Naive B cell (primary cell): ENCODE data around the gene TMEM184B. TPM values are rescaled to one million over a fixed set of nuclear protein-coding genes. Genes with fewer than 3 reads are reported as not detected.

ENCODE experiments used
- ATAC-seq, 2 donors: fragments of 150-1000 bp; cut with Tn5 transposase; 2 replicates each; pipeline ENCODE4 v1.10.0; 2021; ENCODE audit warnings: low read depth in 2 of 2, mild to moderate bottlenecking in 2 of 2, moderate library complexity in 2 of 2
- DNase-seq: peaks from one replicate; pipeline ENCODE4 v3.0.0; 2022
- H3K27ac Mint-ChIP-seq, 6 donors: one replicate each; pipeline ENCODE4 v1.8.0; 2020 to 2022; ENCODE audit warnings: mild to moderate bottlenecking in 6 of 6, mixed read lengths in 6 of 6, moderate library complexity in 5 of 6, inconsistent platforms in 2 of 6
- H3K27me3 Mint-ChIP-seq, 3 donors: one replicate each; pipeline ENCODE4 v1.8.0; 2021 to 2022; ENCODE audit warnings: mixed read lengths in 3 of 3, mild to moderate bottlenecking in 1 of 3
- H3K36me3 Mint-ChIP-seq, 2 donors: one replicate each; pipeline ENCODE4 v1.8.0; 2020 to 2022; ENCODE audit warnings: mixed read lengths in 2 of 2, inconsistent platforms in 1 of 2, mild to moderate bottlenecking in 1 of 2
- H3K4me1 Mint-ChIP-seq, 3 donors: one replicate each; pipeline ENCODE4 v1.8.0; 2020 to 2022; ENCODE audit warnings: mixed read lengths in 3 of 3, inconsistent platforms in 1 of 3, mild to moderate bottlenecking in 1 of 3, moderate library complexity in 1 of 3
- H3K4me3 Mint-ChIP-seq, 8 donors: one replicate each; pipeline ENCODE4 v1.8.0; 2020 to 2022; ENCODE audit warnings: mild to moderate bottlenecking in 8 of 8, mixed read lengths in 8 of 8, moderate library complexity in 8 of 8, inconsistent platforms in 2 of 8
- H3K9me3 Mint-ChIP-seq, 7 donors: one replicate each; pipeline ENCODE4 v1.8.0; 2020 to 2022; ENCODE audit warnings: mixed read lengths in 7 of 7, mild to moderate bottlenecking in 5 of 7, inconsistent platforms in 2 of 7, moderate library complexity in 1 of 7
- polyA plus RNA-seq, 6 donors: library from polyadenylated mRNA; unstranded; fragments of 300-500 nt; fragmentation: Illumina TruSeq; gene quantifications; one replicate each; pipeline ENCODE4 v1.2.3, GENCODE V29; 2021; ENCODE audit warnings: low read depth in 6 of 6

TMEM184B gene
- 1 to 10 TPM in 5 of 6 donors, not detected in 1; 1.8 to 5.9 (median 4.1) TPM for polyA plus RNA-seq

GRCh38 chr22:38272373-38273134, at the start of gene TMEM184B:
TMEM184B (minus strand) TSS chr22:38273010; CDS start chr22:38247961, 25,049 bp downstream.
- Mint-ChIP-seq H3K9me3 (no peaks in the 10 kb centered on the region), H3K36me3 (no peaks in the 10 kb centered on the region), H3K27ac (peak within 1 kb of the TSS; percentile 80 to 96 (median 92)), H3K4me3 (peak within 1 kb of the TSS; percentile 89 to 95 (median 94)), H3K4me1 (peaks cover 30 to 44% (median 42%) of the 10 kb centered on the region in 3 donors), H3K27me3 (peaks cover 0 to 6% (median 0%) of the 10 kb centered on the region in 3 donors)
- ATAC-seq (peak; percentile 96 to 98), DNase-seq (peak; percentile 85)

GRCh38 chr22:38320605-38321402, 48.0 kb upstream of the TMEM184B start:
- H3K4me1 Mint-ChIP-seq = peaks cover under 1 to 21% (median 16%) of the 10 kb centered on the region in 3 donors
- no peak for ATAC-seq
- H3K27ac Mint-ChIP-seq = peak overlapping the region; percentile 8 to 54 (median 38)
- peak overlapping the region in 3 of 8 donors; percentile 15 to 47 (median 25) for H3K4me3 Mint-ChIP-seq
- no peaks in the 10 kb centered on the region for H3K9me3 Mint-ChIP-seq
- DNase-seq = no peak
- no peaks in the 10 kb centered on the region for H3K27me3 Mint-ChIP-seq
- no peaks in the 10 kb centered on the region for H3K36me3 Mint-ChIP-seq

GRCh38 chr22:38318792-38319773, 46.3 kb upstream of the TMEM184B start:
- H3K4me3 Mint-ChIP-seq = peak overlapping the region in 6 of 8 donors; percentile 12 to 86 (median 57)
- H3K27ac Mint-ChIP-seq = peak overlapping the region in 5 of 6 donors; percentile 21 to 99 (median 78)
- H3K27me3 Mint-ChIP-seq = no peaks in the 10 kb centered on the region
- DNase-seq = no peak
- no peaks in the 10 kb centered on the region for H3K36me3 Mint-ChIP-seq
- no peaks in the 10 kb centered on the region for H3K9me3 Mint-ChIP-seq
- no peak for ATAC-seq
- H3K4me1 Mint-ChIP-seq = peaks cover 18 to 38% (median 33%) of the 10 kb centered on the region in 3 donors

GRCh38 chr22:38317995-38318715, 45.3 kb upstream of the TMEM184B start:
- no peak for ATAC-seq
- H3K27ac Mint-ChIP-seq = peak overlapping the region; percentile 84 to 99 (median 90)
- DNase-seq = no peak
- H3K4me3 Mint-ChIP-seq = peak overlapping the region; percentile 75 to 92 (median 86)
- H3K36me3 Mint-ChIP-seq = no peaks in the 10 kb centered on the region
- H3K27me3 Mint-ChIP-seq = no peaks in the 10 kb centered on the region
- no peaks in the 10 kb centered on the region for H3K9me3 Mint-ChIP-seq
- H3K4me1 Mint-ChIP-seq = peaks cover 25 to 47% (median 40%) of the 10 kb centered on the region in 3 donors

- H3K9me3 Mint-ChIP-seq = no peaks in the 10 kb centered on the region
- no peaks in the 10 kb centered on the region for H3K27me3 Mint-ChIP-seq
- ATAC-seq = peak; percentile 54 to 66
- peak within 1 kb of the TSS; percentile 84 to 99 (median 97) for H3K27ac Mint-ChIP-seq
- H3K4me3 Mint-ChIP-seq = peak within 1 kb of the TSS; percentile 75 to 94 (median 90)
- H3K4me1 Mint-ChIP-seq = peaks cover 33 to 55% (median 48%) of the 10 kb centered on the region in 3 donors
- no peaks in the 10 kb centered on the region for H3K36me3 Mint-ChIP-seq
- DNase-seq = peak; percentile 67
These were observed 44.5 kb upstream of the TMEM184B start, which contains the start of gene CSNK1E for GRCh38 chr22:38317122-38317994. CSNK1E (minus strand) TSS chr22:38317433; CDS start chr22:38314157, 3,276 bp downstream.

- ATAC-seq (peak; percentile 61), DNase-seq (peak; percentile 56)
- Mint-ChIP-seq H3K4me1 (peaks cover 42 to 63% (median 56%) of the 10 kb centered on the region in 3 donors), H3K27me3 (no peaks in the 10 kb centered on the region), H3K36me3 (no peaks in the 10 kb centered on the region), H3K9me3 (no peaks in the 10 kb centered on the region), H3K4me3 (peak overlapping the region; percentile 75 to 94 (median 90)), H3K27ac (peak overlapping the region; percentile 84 to 98 (median 96))
These were observed 43.7 kb upstream of the TMEM184B start for GRCh38 chr22:38316364-38317121.

- H3K36me3 Mint-ChIP-seq = no peaks in the 10 kb centered on the region
- no peaks in the 10 kb centered on the region for H3K9me3 Mint-ChIP-seq
- H3K27ac Mint-ChIP-seq = peak overlapping the region; percentile 32 to 98 (median 96)
- ATAC-seq = no peak
- peak; percentile 36 for DNase-seq
- peak overlapping the region; percentile 75 to 94 (median 90) for H3K4me3 Mint-ChIP-seq
- H3K4me1 Mint-ChIP-seq = peaks cover 48 to 70% (median 63%) of the 10 kb centered on the region in 3 donors
- H3K27me3 Mint-ChIP-seq = no peaks in the 10 kb centered on the region
These were observed 43.1 kb upstream of the TMEM184B start for GRCh38 chr22:38315823-38316363.

- peaks cover 51 to 77% (median 68%) of the 10 kb centered on the region in 3 donors for H3K4me1 Mint-ChIP-seq
- peak overlapping the region; percentile 76 to 98 (median 91) for H3K27ac Mint-ChIP-seq
- DNase-seq (peak; percentile 39), ATAC-seq (peak; percentile 20 to 43)
- no peaks in the 10 kb centered on the region for H3K27me3 Mint-ChIP-seq
- H3K9me3 Mint-ChIP-seq = no peaks in the 10 kb centered on the region
- no peaks in the 10 kb centered on the region for H3K36me3 Mint-ChIP-seq
- peak overlapping the region; percentile 75 to 94 (median 90) for H3K4me3 Mint-ChIP-seq
These were observed 42.4 kb upstream of the TMEM184B start for GRCh38 chr22:38314933-38315822.

GRCh38 chr22:38314051-38314932, 41.5 kb upstream of the TMEM184B start:
- Mint-ChIP-seq H3K9me3 (no peaks in the 10 kb centered on the region), H3K36me3 (no peaks in the 10 kb centered on the region), H3K4me3 (peak overlapping the region in 6 of 8 donors; percentile 61 to 94 (median 88)), H3K27ac (peak overlapping the region; percentile 53 to 98 (median 84)), H3K27me3 (no peaks in the 10 kb centered on the region), H3K4me1 (peaks cover 51 to 78% (median 69%) of the 10 kb centered on the region in 3 donors)
- ATAC-seq = no peak
- no peak for DNase-seq
